NCI-H774 (cell line): ENCODE data around the gene DLG3.
"Not testable (repeated sequence)": the region's sequence is repeated elsewhere in the genome, so short reads cannot be mapped to it uniquely, and the experiment has no call there.

Experiments used
- DNase-seq: peaks from one replicate; lab custom pipeline; 2025; lab: John Stamatoyannopoulos, UW

Gene DLG3

GRCh38 chrX:70515692-70516091 is 71.1 kb downstream of the DLG3 start:
- DNase-seq: not testable (repeated sequence)

GRCh38 chrX:70525733-70526132 is 81.1 kb downstream of the DLG3 start:
- no peak for DNase-seq

GRCh38 chrX:70527053-70527452 is 82.4 kb downstream of the DLG3 start:
- no peak for DNase-seq

- DNase-seq: no peak
Measured at GRCh38 chrX:70527610-70528345, 83.1 kb downstream of the DLG3 start.

GRCh38 chrX:70535198-70535597 is 90.6 kb downstream of the DLG3 start:
- no peak for DNase-seq

GRCh38 chrX:70549429-70549828 is 104.8 kb downstream of the DLG3 start:
- DNase-seq: no peak

- DNase-seq: no peak
Measured at GRCh38 chrX:70552130-70552704, 107.6 kb downstream of the DLG3 start.

GRCh38 chrX:70553516-70553915 is 108.9 kb downstream of the DLG3 start:
- DNase-seq: no peak

GRCh38 chrX:70554081-70554480 is 109.4 kb downstream of the DLG3 start:
- no peak for DNase-seq

- no peak for DNase-seq
Measured at GRCh38 chrX:70554523-70554922, 109.9 kb downstream of the DLG3 start.

- no peak for DNase-seq
Measured at GRCh38 chrX:70554948-70555347, 110.3 kb downstream of the DLG3 start.
